Stimulated activated CD8-positive, alpha-beta memory T cell treated with anti-CD3 and anti-CD28 coated beads, Interleukin-4, amount 100 ng/mL, for 24 hours (primary cell): Measurements from ENCODE around the gene BATF3.
"Not testable (repeated sequence)": the region's sequence is repeated elsewhere in the genome, so short reads cannot be mapped to it uniquely, and the experiment has no call there.

Source experiments
- DNase-seq: peaks from one replicate; pipeline ENCODE4 v3.0.0-alpha.2; 2020; ENCODE audit warnings: low read depth

The BATF3 gene, protein sequence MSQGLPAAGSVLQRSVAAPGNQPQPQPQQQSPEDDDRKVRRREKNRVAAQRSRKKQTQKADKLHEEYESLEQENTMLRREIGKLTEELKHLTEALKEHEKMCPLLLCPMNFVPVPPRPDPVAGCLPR

DNA sequence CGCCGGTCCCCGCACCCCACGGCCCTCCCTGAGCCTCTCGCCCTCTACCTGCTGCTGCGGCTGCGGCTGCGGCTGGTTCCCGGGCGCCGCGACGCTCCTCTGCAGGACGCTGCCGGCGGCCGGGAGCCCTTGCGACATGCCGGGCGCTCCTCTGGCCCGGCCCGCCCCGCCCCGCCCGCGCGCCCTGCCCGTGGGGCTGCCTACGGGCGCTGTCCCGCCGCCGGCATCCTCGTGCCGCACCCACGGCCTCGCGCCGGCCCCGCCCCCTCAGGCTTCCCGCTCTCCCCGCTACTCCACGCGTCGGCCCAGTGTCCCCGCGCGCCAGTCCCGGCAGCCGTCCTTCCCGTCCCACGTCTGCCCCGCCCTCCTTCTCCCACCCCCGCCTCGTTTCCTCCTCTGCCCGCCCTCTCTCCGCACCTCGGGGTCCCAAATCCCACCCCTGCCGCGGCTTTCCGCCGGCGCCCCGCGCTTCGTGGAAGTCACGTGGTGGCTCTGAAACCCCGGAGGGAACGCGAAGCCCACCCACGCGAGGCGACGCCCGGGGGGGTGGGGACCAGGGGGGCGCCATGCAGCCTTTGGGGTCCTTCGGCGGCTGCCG, at the start of gene BATF3:
BATF3 (minus strand) TSS at position 216 of the 598 bp plus-strand sequence; CDS start at position 138, 78 bp downstream.
- no peak for DNase-seq

DNA sequence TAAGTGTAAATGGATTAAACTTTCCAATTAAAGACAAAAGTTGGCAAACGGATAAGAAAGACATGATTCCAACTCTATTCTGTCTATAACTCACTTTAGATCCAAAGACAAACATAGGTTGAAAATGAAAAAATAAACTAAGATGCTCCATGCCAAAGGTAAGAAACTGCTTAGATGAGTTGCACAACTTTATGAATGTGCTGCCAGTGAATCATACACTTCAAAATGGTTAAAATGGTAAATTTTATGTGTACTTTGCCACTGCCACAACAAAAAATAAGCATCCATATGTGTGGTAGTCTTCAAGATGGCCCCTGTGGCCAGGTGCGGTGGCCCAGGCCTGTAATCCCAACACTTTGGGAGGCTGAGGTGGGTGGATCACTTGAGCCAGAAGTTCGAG, 46.9 kb upstream of the BATF3 start:
- DNase-seq = no peak

DNA sequence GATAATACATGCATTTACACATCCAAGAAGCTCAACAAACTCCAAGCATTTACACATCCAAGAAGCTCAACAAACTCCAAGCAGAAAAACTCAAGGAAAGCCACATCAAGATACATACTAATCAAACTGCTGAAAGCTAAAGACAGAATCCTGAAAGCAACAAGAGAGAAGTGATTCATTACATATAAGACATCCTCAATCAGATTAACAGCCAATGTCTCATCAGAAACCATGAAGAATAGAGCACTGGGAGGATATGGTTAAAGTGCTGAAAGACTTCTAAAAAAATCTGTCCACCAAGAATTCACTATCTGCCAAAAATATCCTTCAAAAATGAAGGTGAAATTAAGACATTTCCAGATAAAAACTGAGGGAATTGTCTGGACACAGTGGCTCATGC, 45.7 kb upstream of the BATF3 start:
- no peak for DNase-seq

DNA sequence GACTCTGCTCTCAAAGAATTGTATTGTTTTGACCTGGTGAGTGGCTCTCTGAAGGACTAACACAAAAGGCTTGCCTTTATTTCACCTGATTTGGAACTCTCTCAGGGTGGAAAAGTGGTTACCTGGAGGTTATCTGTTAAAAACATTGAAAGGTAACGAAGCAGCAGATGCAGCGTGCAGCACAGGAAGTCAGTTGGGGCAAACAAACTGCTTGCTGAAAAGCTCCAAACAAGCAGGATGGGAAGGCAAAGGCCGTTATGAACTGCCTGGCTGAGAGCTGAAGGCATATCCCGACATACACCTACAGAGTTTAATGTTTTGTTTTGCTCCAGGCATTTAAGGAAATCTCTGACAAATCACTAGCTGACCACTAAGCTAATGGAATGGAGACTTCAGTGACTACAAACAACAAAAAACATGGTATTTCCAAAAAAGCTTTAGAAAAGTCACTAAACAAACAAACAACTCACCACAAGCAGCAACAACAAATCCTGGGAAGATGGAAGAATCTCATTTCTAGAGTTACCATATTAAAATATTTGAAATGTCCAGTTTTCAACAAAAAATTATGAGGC, 44.3 kb upstream of the BATF3 start:
- DNase-seq = no peak

DNA sequence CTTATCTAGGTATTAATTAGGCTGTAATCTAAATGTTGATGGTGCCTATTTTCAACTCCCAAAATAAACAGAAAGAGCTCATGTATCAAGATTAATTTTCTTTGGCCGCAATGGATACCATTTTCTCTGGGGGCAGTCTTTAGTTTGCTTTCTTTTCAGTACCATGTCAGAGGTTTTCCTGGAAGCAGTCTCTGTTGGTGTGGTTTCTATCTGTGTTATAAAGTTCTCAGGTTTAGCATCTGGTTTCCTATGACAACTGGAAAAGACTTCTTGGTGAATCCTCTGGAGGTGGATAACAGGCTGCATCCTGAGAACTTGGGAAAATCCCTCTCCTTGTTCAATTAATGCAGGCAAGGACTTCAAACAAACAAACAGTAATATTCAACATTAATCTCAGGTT, 38.7 kb upstream of the BATF3 start:
- DNase-seq = no peak

DNA sequence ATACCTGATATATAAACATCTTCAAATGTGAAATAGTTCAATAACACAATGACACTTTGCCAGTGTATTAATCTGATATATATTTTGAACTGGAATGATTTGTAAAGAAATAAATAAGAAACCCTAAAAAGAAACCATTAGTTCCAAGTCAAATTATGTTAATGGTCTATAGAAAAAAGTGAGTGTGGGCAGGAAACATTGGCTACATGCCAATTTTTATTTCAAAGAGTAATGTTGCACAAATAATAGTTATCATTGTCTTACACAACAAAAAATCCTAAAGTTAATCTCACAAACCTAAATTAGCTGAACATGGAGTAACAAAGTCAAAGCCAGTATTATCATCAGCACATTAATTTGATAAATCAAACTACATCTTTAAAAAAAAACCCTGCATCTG, 37.9 kb upstream of the BATF3 start:
- no peak for DNase-seq

DNA sequence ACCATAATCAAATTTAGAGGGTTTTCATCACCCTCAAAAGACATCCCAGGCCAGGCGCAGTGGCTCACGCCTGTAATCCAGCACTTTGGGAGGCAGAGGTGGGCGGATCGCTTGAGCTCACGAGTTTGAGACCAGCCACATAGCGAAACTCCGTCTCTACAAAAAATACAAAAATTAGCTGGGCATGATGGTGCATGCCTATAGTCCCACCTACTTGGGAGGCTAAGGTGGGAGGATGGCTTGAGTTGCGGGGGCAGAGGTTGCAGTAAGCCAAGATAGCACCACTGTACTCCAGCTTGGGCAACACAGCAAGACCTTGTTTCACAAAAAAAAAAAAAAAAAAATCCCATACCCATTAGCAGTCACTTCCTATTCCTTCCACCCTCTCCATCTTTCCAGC, 33.5 kb upstream of the BATF3 start:
- DNase-seq = no peak

DNA sequence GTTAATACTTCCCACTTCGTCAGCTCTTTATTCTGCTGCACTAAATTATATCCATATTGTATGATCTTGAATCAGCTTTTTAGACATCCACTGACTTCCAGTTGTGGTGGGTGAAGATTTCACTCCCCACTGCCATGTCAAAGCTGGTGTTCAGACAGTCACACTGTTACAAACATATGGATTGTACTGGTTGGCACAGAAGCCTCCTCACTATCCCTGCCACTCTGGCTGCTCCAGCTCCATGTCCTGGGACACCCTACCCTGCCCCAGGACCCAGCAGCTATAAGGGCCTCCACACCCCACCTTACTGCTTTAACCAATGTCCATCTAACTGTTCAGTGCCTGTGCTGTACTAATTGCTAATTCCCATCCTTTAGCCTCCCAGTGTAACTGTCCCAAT, 32.0 kb upstream of the BATF3 start:
- no peak for DNase-seq

DNA sequence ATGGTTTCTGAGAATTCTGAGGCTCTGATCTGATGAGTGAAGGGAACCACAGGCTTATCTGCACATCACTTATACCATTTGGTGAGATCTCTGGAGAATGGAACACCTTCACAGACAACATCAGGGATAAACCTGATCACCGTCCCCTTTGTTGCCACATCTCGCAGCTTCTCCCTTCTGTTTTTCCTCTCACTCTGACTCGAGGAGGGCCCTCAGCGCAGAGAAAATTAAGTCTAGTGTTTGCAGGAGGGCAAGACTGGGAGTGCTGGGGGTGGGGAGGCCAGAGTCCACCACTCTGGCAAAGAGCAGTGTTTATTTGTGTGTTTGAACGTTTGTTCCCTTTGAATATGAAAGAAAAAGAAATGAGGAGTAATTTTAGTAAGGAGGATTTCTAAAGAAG, 29.0 kb upstream of the BATF3 start:
- DNase-seq = no peak

DNA sequence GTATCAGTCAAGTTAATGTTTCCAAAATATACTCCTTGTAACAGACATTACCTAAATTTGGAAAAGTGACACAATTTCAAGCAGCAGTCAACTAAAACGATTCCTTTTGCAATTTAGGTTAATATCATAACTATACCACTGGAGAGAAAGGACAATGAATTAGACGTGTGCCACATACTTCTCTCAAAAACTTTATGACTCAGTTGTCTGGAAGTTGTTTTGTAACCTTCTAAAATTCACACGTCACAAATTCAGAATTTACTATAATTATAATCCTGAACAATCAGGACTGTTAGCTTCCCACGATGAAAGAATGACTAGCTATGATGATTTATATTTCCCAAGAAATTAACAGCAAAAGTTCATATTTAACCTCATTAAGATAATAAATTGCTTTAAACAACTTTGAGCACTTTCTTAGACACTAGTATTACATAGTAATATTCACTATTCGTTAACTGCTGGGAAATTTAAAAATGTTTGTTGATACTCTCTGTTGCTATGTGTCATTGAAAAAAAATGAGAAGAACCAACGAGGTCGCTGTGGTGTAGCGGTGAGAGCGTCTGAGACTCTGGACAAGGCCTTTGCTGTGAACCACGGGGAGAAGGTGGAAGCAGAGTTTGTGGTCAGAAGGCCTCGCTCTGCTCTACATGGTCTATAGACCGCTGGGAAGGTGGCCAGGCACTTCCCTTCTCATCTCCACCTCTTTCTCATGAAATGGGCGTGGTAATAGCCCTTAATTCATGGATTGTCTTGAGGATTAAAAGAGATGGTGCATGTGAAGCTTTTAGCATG, 27.9 kb upstream of the BATF3 start:
- DNase-seq = no peak

DNA sequence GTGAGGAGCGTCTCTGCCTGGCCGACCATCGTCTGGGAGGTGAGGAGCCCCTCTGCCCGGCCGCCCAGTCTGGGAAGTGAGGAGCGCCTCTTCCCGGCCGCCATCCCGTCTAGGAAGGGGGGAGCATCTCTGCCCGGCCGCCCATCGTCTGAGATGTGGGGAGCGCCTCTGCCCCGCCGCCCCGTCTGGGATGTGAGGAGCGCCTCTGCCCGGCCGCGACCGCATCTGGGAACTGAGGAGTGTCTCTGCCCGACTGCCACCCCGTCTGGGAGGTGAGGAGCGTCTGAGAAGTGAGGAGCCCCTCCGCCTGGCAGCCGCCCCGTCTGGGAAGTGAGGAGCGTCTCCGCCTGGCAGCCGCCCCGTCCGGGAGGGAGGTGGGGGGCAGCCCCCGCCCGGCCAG, 25.0 kb upstream of the BATF3 start:
- DNase-seq = not testable (repeated sequence)

DNA sequence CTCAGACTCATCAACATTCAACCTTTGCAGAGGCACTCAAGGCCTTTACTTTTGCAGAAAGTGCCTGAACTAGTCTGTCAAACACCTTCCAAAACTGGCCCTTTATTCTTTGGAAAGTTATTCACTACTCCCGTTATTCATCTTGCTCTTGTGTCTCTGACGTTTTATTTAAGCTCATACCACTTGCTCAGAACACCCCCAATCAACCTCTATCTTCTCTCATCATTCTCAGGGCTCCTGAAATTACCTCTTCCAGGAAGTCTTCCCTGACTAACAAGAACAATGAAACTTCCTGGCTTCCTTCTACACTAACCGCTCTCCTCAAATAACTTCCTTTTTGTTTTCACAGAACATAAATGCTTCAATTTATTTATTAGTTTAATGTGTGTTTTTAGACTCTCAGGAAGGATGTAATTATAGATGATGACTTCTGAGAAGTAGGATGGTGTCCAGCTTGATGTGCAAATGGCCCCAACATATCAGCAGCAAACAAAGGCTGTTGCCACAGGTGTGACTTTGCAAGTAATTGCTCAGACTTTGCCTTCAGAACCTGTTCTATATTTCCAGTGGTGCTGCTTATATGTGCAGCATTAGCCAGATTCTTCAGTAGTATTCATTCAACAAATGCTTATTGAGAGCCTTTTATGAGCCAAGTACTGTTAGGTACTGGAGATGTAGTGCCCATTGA, 22.8 kb upstream of the BATF3 start:
- no peak for DNase-seq

DNA sequence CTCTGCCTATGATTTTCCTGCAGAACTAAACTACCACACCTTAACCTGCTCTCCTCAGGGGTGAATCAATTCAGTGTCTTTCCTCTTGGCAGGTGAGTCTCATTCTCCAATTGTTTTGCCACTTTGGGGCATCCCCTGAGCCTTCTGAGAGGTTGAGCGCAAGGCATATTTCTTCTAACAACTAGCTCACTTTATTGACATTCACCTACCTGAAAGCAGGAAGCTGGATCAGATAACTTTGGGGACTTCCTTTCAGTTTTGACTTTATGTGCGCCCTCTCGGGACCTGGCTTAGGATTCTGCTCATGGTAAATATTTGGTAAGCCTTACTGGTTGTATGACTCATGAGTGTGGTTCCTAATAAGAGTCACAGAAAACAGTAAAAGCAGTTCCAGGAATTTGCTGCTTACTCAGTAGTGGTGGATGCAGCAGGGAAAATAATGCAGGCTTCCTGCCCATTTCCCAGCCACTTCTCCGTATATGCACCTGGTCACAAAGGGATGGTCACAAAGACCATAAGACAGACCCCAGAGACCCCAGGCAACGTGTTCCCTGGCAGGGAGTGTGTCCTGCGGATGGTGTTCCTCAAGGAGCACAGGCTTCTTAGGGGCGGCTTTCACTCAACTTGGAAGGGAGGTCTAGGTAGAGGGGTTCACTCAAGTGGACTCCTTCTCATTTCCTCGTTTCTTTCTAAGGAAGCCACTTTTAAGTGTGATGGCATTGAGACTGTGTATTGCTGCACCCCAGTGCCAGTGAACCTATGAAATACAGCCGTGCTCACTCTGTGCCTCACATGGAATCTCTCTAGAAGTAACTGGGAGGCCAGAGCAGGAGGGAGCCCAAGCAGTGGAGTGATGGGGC, 22.0 kb upstream of the BATF3 start:
- DNase-seq = no peak

DNA sequence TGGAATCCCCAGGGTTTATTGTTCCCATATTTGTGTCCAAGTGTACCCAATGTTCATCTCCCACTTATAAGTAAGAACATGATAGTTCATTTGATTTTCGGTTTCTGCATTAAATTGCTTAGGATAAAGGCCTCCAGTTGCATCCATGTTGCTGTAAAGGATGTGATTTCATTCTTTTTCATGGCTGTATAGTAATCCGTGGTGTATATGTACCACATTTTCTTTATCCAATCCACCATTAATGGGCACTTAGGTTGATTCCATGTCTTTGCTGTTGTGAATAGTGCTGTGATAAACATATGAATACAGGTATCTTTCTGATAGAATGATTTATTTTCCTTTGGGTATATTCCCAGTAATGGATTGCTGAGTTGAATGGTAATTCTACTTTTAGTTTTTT, 20.0 kb upstream of the BATF3 start:
- DNase-seq = no peak

DNA sequence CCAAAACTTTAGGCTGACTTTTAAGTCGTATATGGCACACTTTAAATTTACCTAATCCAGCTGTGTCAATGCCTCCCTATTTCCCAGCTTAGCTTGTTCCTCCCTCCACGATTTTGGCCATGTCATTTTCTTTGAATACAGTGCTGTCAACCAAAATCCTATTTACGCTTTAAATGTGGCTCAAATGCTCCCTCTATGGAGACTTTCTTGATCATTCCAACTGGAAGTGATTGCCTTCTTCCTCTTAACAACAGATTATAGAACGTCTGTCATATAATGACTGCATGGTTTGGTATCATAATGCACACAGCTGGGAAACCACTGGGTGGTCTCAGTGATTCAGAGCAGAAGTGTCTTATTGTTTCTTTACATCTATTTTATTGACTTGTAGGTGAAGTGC, 18.9 kb upstream of the BATF3 start:
- no peak for DNase-seq

DNA sequence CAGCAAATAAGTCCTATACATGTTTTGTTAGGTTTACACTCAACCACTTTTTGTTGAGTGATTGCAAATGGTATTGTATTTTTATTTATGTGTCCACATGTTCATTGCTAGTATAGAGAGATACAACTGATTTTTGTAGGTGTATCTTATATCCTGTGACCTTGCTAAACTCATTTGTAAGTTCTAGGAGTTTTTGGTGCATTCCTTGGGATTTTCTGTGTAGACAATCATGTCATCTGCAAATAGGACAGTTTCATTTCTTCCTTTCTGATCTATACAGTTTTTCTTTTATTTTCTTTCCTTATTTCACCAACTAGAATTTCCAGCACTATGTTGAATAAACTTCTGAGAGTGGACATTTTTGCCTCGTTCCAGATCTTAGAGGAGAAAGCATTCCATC, 16.5 kb upstream of the BATF3 start:
- DNase-seq = no peak

DNA sequence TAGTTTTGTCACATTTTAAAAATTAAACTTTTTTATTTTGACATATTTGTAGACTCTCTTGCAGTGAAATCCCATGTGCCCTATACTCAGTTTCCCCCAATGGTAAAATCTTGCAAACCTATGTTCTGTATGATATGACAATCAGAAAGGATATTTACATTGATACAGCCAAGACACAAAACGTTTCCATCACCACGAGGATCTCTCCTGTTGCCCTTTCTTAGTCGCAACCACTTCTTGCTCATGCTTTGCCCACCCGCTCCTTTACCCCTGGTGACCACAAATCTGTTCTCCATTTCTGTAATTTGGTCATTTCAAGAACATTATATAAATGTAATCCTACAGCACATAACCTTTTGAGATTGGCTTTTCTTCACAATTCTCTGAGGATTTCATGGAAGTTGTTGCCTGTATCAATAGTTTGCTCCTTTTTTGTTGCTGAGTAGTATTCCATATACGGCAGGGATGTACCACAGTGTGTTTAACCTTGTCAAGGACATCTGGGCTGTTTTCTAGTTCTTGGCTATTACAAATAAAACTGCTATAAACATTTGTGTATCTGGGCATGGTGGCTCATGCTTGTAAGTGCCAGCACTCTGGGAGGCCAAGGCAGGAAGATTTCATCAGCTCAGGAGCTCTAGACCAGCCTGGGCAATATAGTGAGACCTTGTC, 14.0 kb upstream of the BATF3 start:
- no peak for DNase-seq

DNA sequence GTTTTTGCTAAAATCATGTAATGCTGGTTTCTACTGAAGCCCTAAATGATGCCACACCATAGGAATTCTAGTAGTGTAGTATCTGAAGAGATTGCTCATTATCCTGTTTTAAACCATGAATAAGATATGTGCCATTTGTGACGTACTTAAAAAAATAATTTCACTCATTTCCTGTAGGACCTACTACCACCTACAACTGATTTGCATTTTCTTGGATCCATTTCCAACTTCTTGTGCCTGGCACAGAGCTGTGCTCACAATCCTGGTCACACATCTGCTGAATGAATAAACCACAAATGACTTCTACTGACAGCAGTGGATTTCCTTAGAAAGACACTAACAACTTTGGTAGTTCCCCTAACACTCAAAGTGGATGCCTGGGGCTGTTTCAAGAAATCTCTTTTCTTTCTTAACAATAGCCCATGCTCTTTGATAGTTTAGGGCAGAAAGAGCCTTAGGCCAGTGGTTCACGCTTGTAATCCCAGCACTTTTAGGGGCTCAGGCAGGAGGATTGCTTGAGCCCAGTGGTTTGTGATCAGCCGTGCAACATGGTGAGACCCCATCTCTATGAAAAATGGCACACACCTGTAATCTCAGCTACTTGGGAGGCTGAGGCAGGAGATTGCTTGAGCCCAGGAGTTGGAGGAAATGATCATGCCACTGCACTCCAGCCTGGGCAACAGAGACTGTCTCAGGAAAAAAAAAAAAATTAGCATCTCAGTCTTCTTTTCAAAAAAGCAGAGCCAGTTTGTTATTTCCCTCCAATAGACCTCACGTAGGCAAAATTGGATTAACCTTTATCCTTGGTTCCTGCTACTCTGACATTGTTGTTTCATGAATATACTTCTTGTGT, 13.0 kb upstream of the BATF3 start:
- no peak for DNase-seq

DNA sequence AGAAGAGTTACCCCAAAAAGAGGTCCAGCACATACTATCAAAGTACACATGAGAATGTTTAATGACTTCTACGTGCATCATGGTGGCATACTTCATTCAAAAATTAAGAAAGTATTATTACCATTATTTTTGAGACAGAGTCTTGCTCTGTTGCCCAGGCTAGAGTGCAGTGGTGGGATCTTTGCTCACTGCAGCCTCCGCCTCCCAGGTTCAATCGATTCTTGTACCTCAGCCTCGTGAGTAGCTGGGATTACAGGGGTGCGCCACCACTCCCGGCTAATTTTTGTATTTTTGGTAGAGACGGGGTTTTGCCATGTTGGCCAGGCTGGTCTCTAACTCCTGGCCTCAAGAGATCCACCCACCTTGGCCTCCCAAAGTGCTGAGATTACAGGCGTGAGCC, 12.3 kb upstream of the BATF3 start:
- DNase-seq = not testable (repeated sequence)

DNA sequence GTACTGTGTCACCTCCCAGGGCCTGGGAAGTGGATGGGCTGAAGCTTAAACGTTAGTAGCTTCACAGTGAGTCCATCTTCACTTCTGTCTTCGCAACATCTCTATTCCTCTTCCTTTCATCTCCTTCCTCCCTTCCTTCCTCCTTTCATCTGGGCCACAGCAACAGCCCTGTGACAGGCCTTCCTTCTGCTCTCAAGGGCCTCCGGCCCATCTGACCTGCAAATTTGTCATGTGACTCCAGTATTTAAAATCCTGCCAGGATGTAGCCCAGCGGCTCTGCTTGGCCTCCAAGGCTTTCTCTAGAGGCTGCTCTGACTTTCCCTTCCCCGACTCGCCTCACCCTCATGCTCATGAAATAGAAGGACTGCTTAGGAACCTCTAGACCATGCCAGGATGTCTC, 10.9 kb upstream of the BATF3 start:
- no peak for DNase-seq
